HG03378 (cell line): ENCODE measurements around the gene SF3A2.

Experiments
- ATAC-seq: cut with Tn5 transposase; IDR thresholded peaks from one replicate; pipeline ENCODE4 v1.9.1; 2021; ENCODE audit warnings: mild to moderate bottlenecking, moderate library complexity; ENCODE audit not compliant: unreplicated experiment

Gene SF3A2

GRCh38 chr19:2226051-2226839, 10.4 kb upstream of the SF3A2 start:
- no peak for ATAC-seq

GRCh38 chr19:2226840-2227360, 9.7 kb upstream of the SF3A2 start:
- ATAC-seq, result no peak

- no peak for ATAC-seq
Measured at GRCh38 chr19:2227415-2228156, 9.0 kb upstream of the SF3A2 start.

- no peak for ATAC-seq
Measured at GRCh38 chr19:2228157-2229030, 8.2 kb upstream of the SF3A2 start.

- ATAC-seq, result no peak
Measured at GRCh38 chr19:2229103-2230032, 7.3 kb upstream of the SF3A2 start.

- no peak for ATAC-seq
Measured at GRCh38 chr19:2230033-2230531, 6.5 kb upstream of the SF3A2 start.

- ATAC-seq, result no peak
Measured at GRCh38 chr19:2230807-2231533, 5.7 kb upstream of the SF3A2 start.

GRCh38 chr19:2231621-2232221, 4.9 kb upstream of the SF3A2 start:
- ATAC-seq, result no peak

GRCh38 chr19:2232286-2233151, 4.1 kb upstream of the SF3A2 start:
- ATAC-seq, result no peak

GRCh38 chr19:2233601-2234280, 2.9 kb upstream of the SF3A2 start:
- no peak for ATAC-seq

GRCh38 chr19:2234996-2235380, 1.6 kb upstream of the SF3A2 start:
- no peak for ATAC-seq

- no peak for ATAC-seq
Measured at GRCh38 chr19:2235381-2236063, 1.1 kb upstream of the SF3A2 start.

GRCh38 chr19:2236064-2236313, 635 bp upstream of the SF3A2 start:
- peak; percentile 11 for ATAC-seq

- peak; percentile 5 for ATAC-seq
Measured at GRCh38 chr19:2237051-2237868, 636 bp downstream of the SF3A2 start.

- no peak for ATAC-seq
Measured at GRCh38 chr19:2237869-2238153, 1.2 kb downstream of the SF3A2 start.

GRCh38 chr19:2239173-2239572, 2.5 kb downstream of the SF3A2 start:
- ATAC-seq, result no peak
